Measurements from ENCODE around the gene PIH1D1. TPM values are rescaled to one million over a fixed set of nuclear protein-coding genes. Genes with fewer than 3 reads are reported as not detected.

The PIH1D1 gene
- total RNA-seq, 1 experiment from 2014 or later = 153 TPM

DNA sequence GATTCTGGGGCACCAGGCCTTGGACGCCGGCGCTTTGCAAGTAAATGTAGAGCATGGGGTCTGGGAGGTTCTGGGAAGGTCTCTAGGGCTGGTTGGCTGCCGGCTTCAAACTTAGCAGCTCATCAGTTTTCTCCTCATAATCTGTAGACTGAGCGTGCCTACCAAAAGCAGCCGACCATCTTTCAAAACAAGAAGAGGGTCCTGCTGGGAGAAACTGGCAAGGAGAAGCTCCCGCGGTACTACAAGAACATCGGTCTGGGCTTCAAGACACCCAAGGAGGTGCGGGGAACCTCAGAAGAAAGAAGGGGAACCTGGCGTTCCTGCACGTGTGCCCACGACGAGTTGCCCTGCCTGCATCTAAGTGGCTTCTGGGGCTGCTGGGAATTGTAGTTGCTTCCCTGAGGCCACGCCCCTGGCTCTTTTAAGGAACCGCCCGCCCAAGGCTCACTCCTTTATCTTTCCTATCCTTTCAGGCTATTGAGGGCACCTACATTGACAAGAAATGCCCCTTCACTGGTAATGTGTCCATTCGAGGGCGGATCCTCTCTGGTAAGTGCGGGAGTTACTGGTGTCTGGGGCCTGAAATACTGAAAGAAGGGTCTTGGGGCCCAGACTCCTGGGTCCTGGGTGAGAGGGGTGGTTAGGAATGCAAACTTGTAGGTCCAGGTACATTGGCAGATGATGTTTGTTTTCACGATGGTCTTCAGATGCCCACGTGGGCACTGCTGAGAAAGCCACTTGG, 45.6 kb upstream of the PIH1D1 start (continued):
- TF ChIP-seq, protein P1, sequence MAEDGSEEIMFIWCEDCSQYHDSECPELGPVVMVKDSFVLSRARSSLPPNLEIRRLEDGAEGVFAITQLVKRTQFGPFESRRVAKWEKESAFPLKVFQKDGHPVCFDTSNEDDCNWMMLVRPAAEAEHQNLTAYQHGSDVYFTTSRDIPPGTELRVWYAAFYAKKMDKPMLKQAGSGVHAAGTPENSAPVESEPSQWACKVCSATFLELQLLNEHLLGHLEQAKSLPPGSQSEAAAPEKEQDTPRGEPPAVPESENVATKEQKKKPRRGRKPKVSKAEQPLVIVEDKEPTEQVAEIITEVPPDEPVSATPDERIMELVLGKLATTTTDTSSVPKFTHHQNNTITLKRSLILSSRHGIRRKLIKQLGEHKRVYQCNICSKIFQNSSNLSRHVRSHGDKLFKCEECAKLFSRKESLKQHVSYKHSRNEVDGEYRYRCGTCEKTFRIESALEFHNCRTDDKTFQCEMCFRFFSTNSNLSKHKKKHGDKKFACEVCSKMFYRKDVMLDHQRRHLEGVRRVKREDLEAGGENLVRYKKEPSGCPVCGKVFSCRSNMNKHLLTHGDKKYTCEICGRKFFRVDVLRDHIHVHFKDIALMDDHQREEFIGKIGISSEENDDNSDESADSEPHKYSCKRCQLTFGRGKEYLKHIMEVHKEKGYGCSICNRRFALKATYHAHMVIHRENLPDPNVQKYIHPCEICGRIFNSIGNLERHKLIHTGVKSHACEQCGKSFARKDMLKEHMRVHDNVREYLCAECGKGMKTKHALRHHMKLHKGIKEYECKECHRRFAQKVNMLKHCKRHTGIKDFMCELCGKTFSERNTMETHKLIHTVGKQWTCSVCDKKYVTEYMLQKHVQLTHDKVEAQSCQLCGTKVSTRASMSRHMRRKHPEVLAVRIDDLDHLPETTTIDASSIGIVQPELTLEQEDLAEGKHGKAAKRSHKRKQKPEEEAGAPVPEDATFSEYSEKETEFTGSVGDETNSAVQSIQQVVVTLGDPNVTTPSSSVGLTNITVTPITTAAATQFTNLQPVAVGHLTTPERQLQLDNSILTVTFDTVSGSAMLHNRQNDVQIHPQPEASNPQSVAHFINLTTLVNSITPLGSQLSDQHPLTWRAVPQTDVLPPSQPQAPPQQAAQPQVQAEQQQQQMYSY (CRISPR knock-in tag; IDR thresholded peaks at IDR 0.05) = no peak

DNA sequence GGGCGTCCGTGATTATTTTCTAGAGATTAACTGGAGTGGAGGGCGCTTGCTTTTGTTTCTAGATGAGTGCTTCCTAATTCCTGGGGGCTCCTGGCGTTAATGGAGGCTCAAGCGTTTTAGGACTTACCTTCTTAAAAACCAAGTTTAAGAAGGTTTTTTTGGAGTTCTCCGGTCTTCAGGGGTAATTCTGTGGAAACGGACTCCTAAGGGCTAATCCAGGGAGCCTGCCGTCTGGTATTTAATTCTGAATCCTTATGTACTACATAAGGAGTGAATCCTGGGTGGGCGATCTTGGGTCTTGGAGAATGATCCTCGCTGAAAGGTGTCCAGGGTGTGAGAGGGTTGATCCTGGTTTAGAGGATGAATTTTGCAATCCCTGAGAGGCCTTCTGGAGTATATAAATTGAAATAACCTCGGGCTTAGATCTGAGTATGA, 45.0 kb upstream of the PIH1D1 start:
- H3K27me3 Mint-ChIP-seq (ENCODE audit: low read depth) = no peaks in the 10 kb centered on the region
- H3K36me3 Mint-ChIP-seq = peaks cover 45% of the 10 kb centered on the region
- CTCF ChIA-PET = interaction anchor here (1.0 to 1.9 kb wide), 6 partner anchors 10 to 54 kb away, joined by 3 to 8 read pairs (median 4); partner anchors contain the start of gene PIH1D1

More for the DNA sequence above, 45.0 kb upstream of the PIH1D1 start:
- DNase-seq (ENCODE audit: low spot score) (no peak), ATAC-seq (no peak)
- peaks cover 42% of the 10 kb centered on the region for H3K4me1 Mint-ChIP-seq
- H3K27ac Mint-ChIP-seq = peak overlapping the region; percentile 98
- POLR2A ChIA-PET = interaction anchor here (0.8 to 1.8 kb wide), 5 partner anchors 9 to 269 kb away, joined by 3 to 9 read pairs (median 4); partner anchors contain the start of gene RPL13A
- peak overlapping the region; percentile 97 for H3K4me3 Mint-ChIP-seq
- TF ChIP-seq TCF7 (CRISPR knock-in tag; IDR thresholded peaks at IDR 0.05; ENCODE audit: low read depth) (no peak), ZNF138 (CRISPR knock-in tag; conservative IDR thresholded peaks at IDR 0.05) (no peak), ZNF263 (CRISPR knock-in tag; IDR thresholded peaks at IDR 0.05; ENCODE audit: low read depth) (no peak), NFATC4 (CRISPR knock-in tag; IDR thresholded peaks at IDR 0.05) (no peak)
- TF ChIP-seq, protein P2, sequence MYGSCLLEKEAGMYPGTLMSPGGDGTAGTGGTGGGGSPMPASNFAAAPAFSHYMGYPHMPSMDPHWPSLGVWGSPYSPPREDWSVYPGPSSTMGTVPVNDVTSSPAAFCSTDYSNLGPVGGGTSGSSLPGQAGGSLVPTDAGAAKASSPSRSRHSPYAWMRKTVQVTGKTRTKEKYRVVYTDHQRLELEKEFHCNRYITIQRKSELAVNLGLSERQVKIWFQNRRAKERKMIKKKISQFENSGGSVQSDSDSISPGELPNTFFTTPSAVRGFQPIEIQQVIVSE (CRISPR knock-in tag; IDR thresholded peaks at IDR 0.05; ENCODE audit: borderline replicate concordance) = no peak
- TF ChIP-seq, protein P3, sequence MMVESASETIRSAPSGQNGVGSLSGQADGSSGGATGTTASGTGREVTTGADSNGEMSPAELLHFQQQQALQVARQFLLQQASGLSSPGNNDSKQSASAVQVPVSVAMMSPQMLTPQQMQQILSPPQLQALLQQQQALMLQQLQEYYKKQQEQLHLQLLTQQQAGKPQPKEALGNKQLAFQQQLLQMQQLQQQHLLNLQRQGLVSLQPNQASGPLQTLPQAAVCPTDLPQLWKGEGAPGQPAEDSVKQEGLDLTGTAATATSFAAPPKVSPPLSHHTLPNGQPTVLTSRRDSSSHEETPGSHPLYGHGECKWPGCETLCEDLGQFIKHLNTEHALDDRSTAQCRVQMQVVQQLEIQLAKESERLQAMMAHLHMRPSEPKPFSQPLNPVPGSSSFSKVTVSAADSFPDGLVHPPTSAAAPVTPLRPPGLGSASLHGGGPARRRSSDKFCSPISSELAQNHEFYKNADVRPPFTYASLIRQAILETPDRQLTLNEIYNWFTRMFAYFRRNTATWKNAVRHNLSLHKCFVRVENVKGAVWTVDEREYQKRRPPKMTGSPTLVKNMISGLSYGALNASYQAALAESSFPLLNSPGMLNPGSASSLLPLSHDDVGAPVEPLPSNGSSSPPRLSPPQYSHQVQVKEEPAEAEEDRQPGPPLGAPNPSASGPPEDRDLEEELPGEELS (CRISPR knock-in tag; IDR thresholded peaks at IDR 0.05) = no peak
- TF ChIP-seq, protein P4, sequence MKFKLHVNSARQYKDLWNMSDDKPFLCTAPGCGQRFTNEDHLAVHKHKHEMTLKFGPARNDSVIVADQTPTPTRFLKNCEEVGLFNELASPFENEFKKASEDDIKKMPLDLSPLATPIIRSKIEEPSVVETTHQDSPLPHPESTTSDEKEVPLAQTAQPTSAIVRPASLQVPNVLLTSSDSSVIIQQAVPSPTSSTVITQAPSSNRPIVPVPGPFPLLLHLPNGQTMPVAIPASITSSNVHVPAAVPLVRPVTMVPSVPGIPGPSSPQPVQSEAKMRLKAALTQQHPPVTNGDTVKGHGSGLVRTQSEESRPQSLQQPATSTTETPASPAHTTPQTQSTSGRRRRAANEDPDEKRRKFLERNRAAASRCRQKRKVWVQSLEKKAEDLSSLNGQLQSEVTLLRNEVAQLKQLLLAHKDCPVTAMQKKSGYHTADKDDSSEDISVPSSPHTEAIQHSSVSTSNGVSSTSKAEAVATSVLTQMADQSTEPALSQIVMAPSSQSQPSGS (CRISPR knock-in tag; IDR thresholded peaks at IDR 0.05; ENCODE audit: borderline replicate concordance, low read depth) = no peak
- TF ChIP-seq, protein P5, sequence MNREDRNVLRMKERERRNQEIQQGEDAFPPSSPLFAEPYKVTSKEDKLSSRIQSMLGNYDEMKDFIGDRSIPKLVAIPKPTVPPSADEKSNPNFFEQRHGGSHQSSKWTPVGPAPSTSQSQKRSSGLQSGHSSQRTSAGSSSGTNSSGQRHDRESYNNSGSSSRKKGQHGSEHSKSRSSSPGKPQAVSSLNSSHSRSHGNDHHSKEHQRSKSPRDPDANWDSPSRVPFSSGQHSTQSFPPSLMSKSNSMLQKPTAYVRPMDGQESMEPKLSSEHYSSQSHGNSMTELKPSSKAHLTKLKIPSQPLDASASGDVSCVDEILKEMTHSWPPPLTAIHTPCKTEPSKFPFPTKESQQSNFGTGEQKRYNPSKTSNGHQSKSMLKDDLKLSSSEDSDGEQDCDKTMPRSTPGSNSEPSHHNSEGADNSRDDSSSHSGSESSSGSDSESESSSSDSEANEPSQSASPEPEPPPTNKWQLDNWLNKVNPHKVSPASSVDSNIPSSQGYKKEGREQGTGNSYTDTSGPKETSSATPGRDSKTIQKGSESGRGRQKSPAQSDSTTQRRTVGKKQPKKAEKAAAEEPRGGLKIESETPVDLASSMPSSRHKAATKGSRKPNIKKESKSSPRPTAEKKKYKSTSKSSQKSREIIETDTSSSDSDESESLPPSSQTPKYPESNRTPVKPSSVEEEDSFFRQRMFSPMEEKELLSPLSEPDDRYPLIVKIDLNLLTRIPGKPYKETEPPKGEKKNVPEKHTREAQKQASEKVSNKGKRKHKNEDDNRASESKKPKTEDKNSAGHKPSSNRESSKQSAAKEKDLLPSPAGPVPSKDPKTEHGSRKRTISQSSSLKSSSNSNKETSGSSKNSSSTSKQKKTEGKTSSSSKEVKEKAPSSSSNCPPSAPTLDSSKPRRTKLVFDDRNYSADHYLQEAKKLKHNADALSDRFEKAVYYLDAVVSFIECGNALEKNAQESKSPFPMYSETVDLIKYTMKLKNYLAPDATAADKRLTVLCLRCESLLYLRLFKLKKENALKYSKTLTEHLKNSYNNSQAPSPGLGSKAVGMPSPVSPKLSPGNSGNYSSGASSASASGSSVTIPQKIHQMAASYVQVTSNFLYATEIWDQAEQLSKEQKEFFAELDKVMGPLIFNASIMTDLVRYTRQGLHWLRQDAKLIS (CRISPR knock-in tag; IDR thresholded peaks at IDR 0.05; ENCODE audit: borderline replicate concordance) = no peak
- H3K9me3 Mint-ChIP-seq = no peaks in the 10 kb centered on the region
